ENCODE results near the gene TNFRSF4. TPM values are rescaled to one million over a fixed set of nuclear protein-coding genes. Genes with fewer than 3 reads are reported as not detected.

Gene TNFRSF4
- total and polyA plus RNA-seq, 2 of the 13 experiments (the other 11 are each of a cell fraction or from before 2014, with no cell fraction given): not detected

- in situ Hi-C loops (cut with HindIII; ENCODE audit: extremely low pct_ligation_motif_present, low pct_unique_long_range_greater_than_20kb): no loop called here
- H4K20me1 ChIP-seq (ENCODE audit: insufficient read depth, low read length): no peaks in the 10 kb centered on the region
- H3K4me2 ChIP-seq (ENCODE audit: low read depth, low read length): no peak overlapping the region
- DNase-seq (ENCODE audit: low spot score) (no peak), FAIRE-seq (no peak), ATAC-seq (no peak)
- WGBS (ENCODE audit: low lambda C conversion rate): 88% methylated on average over 22 of the region's 73 CpGs
- no peaks in the 10 kb centered on the region for H3K36me3 ChIP-seq (replicated peaks in 1 of 2; ENCODE audit: control insufficient read depth in 1 of 2, insufficient read depth in 2 of 2, low read length in 2 of 2)
- no peaks in the 10 kb centered on the region for H3K79me2 ChIP-seq (ENCODE audit: insufficient read depth, low read length)
- ChIA-PET POLR2A (no interaction called here), CTCF (ENCODE audit: low intra/inter-chr PET ratio, low total read pairs) (no interaction called here)
- H3K27ac ChIP-seq (ENCODE audit: extremely low read length, insufficient read depth, low read length): no peak overlapping the region
- TF ChIP-seq ZC3H13 (CRISPR knock-in tag; IDR thresholded peaks at IDR 0.05) (0 out of 2 replicates have a peak, but pooled peaks have one; percentile 24), WIZ (CRISPR knock-in tag; IDR thresholded peaks at IDR 0.05) (no peak), AGO2 (optimal IDR thresholded peaks at IDR 0.05; ENCODE audit: low read depth, low read length) (peak; percentile 67), ZNF326 (CRISPR knock-in tag; IDR thresholded peaks at IDR 0.05; ENCODE audit: borderline replicate concordance) (0 out of 2 replicates have a peak, but pooled peaks have one; percentile 3), FOSL2 (CRISPR knock-in tag; IDR thresholded peaks at IDR 0.05) (no peak), ZXDC (CRISPR knock-in tag; IDR thresholded peaks at IDR 0.05) (no peak), ZBTB49 (CRISPR knock-in tag; IDR thresholded peaks at IDR 0.05; ENCODE audit: borderline replicate concordance) (no peak), RXRB (CRISPR knock-in tag; IDR thresholded peaks at IDR 0.05; ENCODE audit: borderline replicate concordance) (no peak), NFKBIZ (CRISPR knock-in tag; IDR thresholded peaks at IDR 0.05) (no peak), HNRNPL (IDR thresholded peaks at IDR 0.05; ENCODE audit: low read depth, low read length) (0 out of 2 replicates have a peak, but pooled peaks have one; percentile 63)
- TF ChIP-seq, protein P1, sequence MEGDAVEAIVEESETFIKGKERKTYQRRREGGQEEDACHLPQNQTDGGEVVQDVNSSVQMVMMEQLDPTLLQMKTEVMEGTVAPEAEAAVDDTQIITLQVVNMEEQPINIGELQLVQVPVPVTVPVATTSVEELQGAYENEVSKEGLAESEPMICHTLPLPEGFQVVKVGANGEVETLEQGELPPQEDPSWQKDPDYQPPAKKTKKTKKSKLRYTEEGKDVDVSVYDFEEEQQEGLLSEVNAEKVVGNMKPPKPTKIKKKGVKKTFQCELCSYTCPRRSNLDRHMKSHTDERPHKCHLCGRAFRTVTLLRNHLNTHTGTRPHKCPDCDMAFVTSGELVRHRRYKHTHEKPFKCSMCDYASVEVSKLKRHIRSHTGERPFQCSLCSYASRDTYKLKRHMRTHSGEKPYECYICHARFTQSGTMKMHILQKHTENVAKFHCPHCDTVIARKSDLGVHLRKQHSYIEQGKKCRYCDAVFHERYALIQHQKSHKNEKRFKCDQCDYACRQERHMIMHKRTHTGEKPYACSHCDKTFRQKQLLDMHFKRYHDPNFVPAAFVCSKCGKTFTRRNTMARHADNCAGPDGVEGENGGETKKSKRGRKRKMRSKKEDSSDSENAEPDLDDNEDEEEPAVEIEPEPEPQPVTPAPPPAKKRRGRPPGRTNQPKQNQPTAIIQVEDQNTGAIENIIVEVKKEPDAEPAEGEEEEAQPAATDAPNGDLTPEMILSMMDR (CRISPR knock-in tag; IDR thresholded peaks at IDR 0.05): no peak
- no TSS peak for BruUV-seq (replicated peaks)
- H2AFZ ChIP-seq (ENCODE audit: low read length): no peak overlapping the region
- H3K4me1 ChIP-seq (ENCODE audit: insufficient read depth, low read length): peaks cover 58% of the 10 kb centered on the region
- no peaks in the 10 kb centered on the region for H3K27me3 ChIP-seq (ENCODE audit: control insufficient read depth in 1 of 2, insufficient read depth in 2 of 2, low read length in 2 of 2)
- no peaks in the 10 kb centered on the region for H3K9me3 ChIP-seq (ENCODE audit: low read length)
- no peak overlapping the region for H3K9ac ChIP-seq (ENCODE audit: insufficient read depth, low read depth, low read length)
- H3K4me3 ChIP-seq (replicated peaks in 1 of 3; ENCODE audit: insufficient read depth in 1 of 3, low read depth in 2 of 3, low read length in 3 of 3): no peak overlapping the region
- intact Hi-C loops (cut with micrococcal nuclease; ENCODE audit: unreplicated experiment): no loop called here
Observed at GRCh38 chr1:1162597-1163537, 51.1 kb downstream of the TNFRSF4 start.
